ENCODE measurements around the gene OTOF.

OTOF gene

GRCh38 chr2:26463244-26464192 lies 14.4 kb downstream of the OTOF start:
- no peak for DNase-seq

GRCh38 chr2:26462511-26463243 lies 15.2 kb downstream of the OTOF start:
- DNase-seq: peak; percentile 47

- DNase-seq: no peak
These were observed 15.8 kb downstream of the OTOF start for GRCh38 chr2:26462100-26462499.

DNA sequence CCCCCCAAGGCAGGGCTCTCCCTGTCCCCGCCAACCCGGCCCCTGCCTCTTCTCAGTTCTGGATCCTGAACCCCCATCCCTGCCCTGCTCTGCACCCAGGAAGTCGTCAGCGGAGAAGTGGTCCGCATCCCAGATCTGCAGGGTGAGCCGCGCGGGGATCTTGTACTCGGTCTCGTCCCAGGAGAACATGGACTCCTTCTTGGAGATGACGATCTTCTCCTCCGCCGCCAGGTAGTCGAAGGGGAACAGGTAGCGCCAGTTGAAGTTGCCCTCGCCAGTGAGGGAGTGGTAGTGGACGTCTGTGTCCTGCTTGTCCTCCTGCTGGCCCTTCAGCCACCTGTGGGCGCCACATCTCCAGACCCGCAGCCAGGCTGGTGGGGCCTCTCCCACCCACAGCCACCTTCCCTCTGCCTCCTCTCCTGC lies 16.3 kb downstream of the OTOF start:
- DNase-seq: no peak

DNA sequence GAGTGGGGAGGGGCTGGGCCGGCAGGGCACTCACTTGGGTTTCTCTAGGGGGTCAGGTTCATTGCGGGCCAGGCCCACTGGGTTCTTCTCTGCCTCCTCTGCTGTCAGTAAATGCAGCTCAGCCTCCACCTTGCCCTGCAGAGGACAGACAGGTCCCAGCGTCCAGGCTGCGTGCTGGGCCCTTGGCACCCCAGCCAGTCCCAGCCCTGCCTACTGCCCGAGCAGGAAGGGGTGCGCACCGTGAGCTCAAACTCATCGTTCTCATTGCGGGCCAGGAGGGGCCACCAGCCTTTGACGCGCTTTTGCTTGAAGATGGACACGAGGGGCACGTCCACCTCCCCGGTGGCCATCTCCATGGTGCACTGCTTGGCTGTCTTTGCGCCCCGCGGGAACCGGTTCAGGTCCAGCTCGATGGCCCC lies 17.3 kb downstream of the OTOF start:
- no peak for DNase-seq

GRCh38 chr2:26459991-26460612 lies 17.8 kb downstream of the OTOF start:
- DNase-seq: no peak

- DNase-seq: no peak
These were observed 19.4 kb downstream of the OTOF start for GRCh38 chr2:26458365-26459042.

DNA sequence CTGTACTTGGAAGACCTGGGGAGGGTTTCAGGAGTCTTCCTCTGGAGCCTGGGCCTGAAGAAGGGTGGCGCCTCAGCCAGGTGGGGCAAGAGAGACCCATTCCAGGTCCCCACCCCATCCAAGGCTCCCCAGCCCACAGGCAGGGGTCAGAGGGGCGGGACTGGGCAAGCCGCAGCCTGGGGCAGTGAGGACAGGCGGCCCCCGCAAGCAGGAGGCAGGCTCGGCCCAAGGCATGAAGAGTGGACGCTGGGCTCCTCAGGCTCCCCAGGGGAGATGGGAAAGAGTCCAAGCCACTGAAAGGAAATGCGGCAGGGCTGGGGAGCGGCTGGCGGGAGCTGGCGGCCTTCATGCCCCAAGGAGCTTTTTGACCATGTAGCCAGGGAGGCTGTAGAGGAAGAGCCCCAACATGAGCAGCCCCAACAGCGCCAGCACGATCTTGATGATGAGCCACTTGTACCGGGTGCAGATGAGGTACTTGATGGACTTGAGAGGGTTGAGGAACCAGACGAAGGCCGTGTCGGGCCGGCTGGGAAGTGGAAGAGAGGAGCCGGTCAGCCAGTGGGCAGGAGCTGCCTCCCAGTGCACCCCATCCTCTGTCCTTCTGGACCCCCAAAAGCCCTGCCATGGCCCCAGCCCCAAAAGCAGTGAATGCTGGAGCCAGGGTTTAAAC lies 20.1 kb downstream of the OTOF start:
- DNase-seq: no peak

- no peak for DNase-seq
These were observed 20.7 kb downstream of the OTOF start for GRCh38 chr2:26457251-26457666.

- DNase-seq: no peak
These were observed 21.3 kb downstream of the OTOF start for GRCh38 chr2:26456440-26457250.

- no peak for DNase-seq
These were observed 22.1 kb downstream of the OTOF start for GRCh38 chr2:26455670-26456439.

GRCh38 chr2:26455037-26455669 lies 22.8 kb downstream of the OTOF start:
- no peak for DNase-seq

DNA sequence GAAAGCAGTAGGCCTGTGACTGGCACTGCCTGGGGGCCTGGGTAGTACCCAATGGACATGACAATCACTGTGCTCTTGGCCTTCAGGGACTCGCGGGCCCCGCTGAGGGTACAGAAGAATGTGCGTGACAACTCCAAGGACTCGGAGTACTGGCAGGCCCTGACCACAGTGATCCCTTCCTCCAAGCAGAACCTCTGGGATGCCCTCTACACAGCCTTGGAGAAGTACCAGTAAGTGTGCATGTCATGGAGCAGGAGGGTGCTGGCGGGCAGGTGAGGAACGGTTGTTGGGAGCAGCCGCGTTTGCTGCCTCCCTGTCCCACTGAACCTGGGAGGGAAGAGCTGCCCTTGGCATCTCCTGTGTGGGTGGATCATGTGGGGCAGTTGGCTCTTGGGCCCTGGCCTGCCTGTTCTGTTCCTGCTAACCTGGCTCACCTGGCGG lies 23.3 kb downstream of the OTOF start:
- no peak for DNase-seq

- no peak for DNase-seq
These were observed 24.2 kb downstream of the OTOF start for GRCh38 chr2:26453421-26454329.

DNA sequence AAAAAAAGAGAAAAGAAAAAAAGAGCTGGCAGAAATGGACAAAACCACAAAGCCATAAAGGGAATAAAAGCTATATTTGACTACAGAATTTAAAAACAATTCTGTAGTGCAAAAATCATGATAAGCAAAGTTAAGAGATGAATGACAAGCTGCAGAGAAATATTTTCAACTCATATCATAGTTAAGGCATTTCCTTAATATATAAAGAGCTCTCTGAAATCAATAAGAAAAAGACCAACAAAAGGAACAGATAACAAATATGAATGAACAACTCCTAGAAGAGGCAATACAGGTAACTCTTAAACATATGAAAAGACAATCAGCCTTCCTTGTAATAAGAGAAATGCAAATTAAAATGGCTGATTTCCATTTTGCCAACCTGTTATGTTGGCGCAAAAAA lies 26.2 kb downstream of the OTOF start:
- DNase-seq: no peak

DNA sequence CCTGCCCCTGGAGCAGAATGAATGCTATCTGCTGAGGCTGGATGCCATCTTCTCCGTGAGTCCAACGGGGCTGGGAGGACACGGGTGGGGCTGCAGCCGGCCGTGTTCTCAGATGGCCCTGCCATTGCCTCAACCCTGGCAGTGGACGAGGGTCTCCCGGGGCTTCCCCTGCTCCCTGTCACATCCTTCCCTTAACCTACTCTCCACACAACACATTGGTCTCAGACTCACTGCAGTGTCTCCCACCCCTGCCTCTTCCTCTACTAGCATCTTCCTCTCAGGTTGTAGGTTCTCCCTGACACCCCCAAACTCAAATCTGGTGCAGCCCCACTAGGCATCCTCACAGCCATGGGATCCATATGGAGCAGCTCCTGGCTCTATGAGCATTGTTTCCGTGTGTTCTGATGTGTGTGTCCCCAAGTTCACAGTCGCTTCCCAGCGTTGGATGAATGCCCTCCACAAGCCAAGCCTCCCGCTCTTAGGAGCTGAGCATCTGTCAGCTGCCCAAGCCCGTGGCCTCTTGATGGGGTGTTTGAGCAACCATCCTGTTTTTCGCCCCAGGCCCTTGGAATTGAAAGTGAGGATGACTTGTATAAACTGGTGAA lies 27.8 kb downstream of the OTOF start:
- no peak for DNase-seq

DNA sequence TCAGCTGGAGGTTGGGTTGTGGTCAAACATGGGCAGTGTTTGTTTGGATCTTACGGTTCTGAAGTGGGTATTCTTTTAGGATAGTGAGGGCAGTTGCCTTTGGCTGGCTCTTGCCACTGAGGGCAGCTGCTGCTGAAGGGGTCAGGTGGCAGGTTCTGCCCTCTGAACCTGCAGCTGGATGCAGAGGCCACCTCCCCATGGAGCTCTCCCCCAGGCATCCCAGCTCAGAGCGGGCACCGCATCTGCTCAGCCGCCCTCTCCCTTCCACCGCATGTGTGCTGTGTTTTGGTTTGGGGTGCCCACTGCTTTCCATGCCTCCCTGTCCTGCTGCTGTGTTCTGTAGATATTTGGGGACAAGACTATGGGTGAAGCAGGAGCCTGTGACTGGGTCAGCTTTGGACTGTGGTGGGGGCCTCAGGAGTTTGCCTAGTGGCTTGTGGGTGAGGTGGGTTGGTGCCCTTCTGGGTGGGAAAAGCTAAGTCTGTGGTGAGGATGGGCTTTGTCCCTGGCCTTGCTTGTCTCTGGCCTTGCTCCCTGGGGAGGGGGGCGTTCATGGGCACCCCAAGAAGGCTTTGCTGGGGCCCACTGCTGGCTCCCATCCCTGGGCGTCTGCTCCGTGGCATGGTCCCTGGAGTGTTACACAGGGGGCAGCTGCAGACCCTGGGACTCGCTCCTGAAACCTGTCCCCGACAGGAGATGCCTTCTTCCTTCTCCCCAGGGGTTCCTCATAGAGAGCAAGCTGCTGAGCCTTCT lies 28.5 kb downstream of the OTOF start:
- DNase-seq: no peak

GRCh38 chr2:26448651-26449050 lies 29.3 kb downstream of the OTOF start:
- DNase-seq: no peak

Measured in NCI-H446 treated with DMSO at 0.1 percent for 48 hours (cell line).